ENCODE measurements around the gene ZNF423.

GRCh38 chr16:49473773-49474172 is 382.1 kb downstream of the ZNF423 start:
- no peak for TF ChIP-seq FOXM1 (IDR thresholded peaks at IDR 0.05; ENCODE audit: borderline replicate concordance)
- TF ChIP-seq BHLHE40 (IDR thresholded peaks at IDR 0.05; ENCODE audit: borderline replicate concordance): no peak
- TF ChIP-seq ELF4 (IDR thresholded peaks at IDR 0.05): no peak
- no peak for TF ChIP-seq HDGF (IDR thresholded peaks at IDR 0.05; ENCODE audit: borderline replicate concordance)
- TF ChIP-seq ZNF384 (IDR thresholded peaks at IDR 0.05): no peak
- TF ChIP-seq NFRKB (IDR thresholded peaks at IDR 0.05): no peak
- TF ChIP-seq FOXA1 (IDR thresholded peaks at IDR 0.05): no peak
- no peak for TF ChIP-seq PKNOX1 (IDR thresholded peaks at IDR 0.05)
- no peak for TF ChIP-seq TARDBP (IDR thresholded peaks at IDR 0.05)
- TF ChIP-seq FOXK2 (IDR thresholded peaks at IDR 0.05): no peak
- TF ChIP-seq SP1 (IDR thresholded peaks at IDR 0.05): no peak
